OCI-LY3 (cell line): ENCODE results near the gene CASP14.

Experiments used
- H2AFZ ChIP-seq: fragments of 200-600, 300-600 bp; shearing (Covaris generic); 2 replicates; pipeline ENCODE4 v1.6.0; 2014; ENCODE audit warnings: antibody characterized with exemption, low read depth, low read length
- H3K27ac ChIP-seq: fragments of 200-600, 300-600 bp; sonication (generic); 2 replicates; pipeline ENCODE4 v1.5.1; 2014; ENCODE audit warnings: mild to moderate bottlenecking, low read length, moderate library complexity, mixed read lengths
- H3K27me3 ChIP-seq: fragments of 200-600, 300-600 bp; sonication (generic); 2 replicates; pipeline ENCODE4 v1.6.1; 2014; ENCODE audit warnings: low read depth, low read length, mixed read lengths
- H3K36me3 ChIP-seq: fragments of 200-600, 300-600 bp; sonication (generic); replicated peaks from 2 replicates; pipeline ENCODE3; 2014; ENCODE audit warnings: low read depth, low read length, mixed read lengths
- H3K4me1 ChIP-seq: fragments of 300-600, 200-600 bp; sonication (generic); 2 replicates; pipeline ENCODE4 v1.6.1; 2014; ENCODE audit warnings: low read length, mixed read lengths
- H3K4me2 ChIP-seq: fragments of 200-600, 300-600 bp; sonication (generic); 2 replicates; pipeline ENCODE4 v1.6.1; 2014; ENCODE audit warnings: low read length, mixed read lengths
- H3K4me3 ChIP-seq: fragments of 300-600, 200-600 bp; sonication (generic); 2 replicates; pipeline ENCODE4 v1.5.1; 2014; ENCODE audit warnings: antibody characterized with exemption, mild to moderate bottlenecking, low read length, moderate library complexity
- H3K79me2 ChIP-seq: fragments of 300-600, 200-600 bp; shearing (Covaris generic); 2 replicates; pipeline ENCODE4 v1.6.1; 2014; ENCODE audit warnings: mild to moderate bottlenecking, low read length, mixed read lengths
- H3K9ac ChIP-seq: fragments of 300-600, 200-600 bp; shearing (Covaris generic); 2 replicates; pipeline ENCODE4 v1.6.0; 2014; ENCODE audit warnings: mild to moderate bottlenecking, low read length, moderate library complexity
- H3K9me3 ChIP-seq: fragments of 200-600, 300-600 bp; shearing (Covaris generic); 2 replicates; pipeline ENCODE4 v1.6.1; 2014; ENCODE audit warnings: low read length, mixed read lengths; ENCODE audit not compliant: insufficient read depth
- H4K20me1 ChIP-seq: fragments of 200-600, 300-600 bp; sonication (generic); 2 replicates; pipeline ENCODE4 v1.6.1; 2016; ENCODE audit warnings: low read length, mixed read lengths; ENCODE audit not compliant: insufficient read depth
- CTCF ChIP-seq: fragments of 200-600, 300-600 bp; sonication (generic); IDR thresholded peaks from 2 replicates; pipeline ENCODE4 v1.5.1; 2014; ENCODE audit warnings: antibody characterized with exemption, low read length, low read depth
- EZH2phosphoT487 ChIP-seq: fragments of 200-600 bp; shearing (Covaris generic); IDR thresholded peaks from 2 replicates; pipeline ENCODE4 v1.6.1; 2018; ENCODE audit warnings: antibody characterized with exemption, mixed run types, low read depth

CASP14 gene

GRCh38 chr19:15098460-15098859 lies 49.2 kb downstream of the CASP14 start:
- no peaks in the 10 kb centered on the region for H3K9me3 ChIP-seq
- no peaks in the 10 kb centered on the region for H3K79me2 ChIP-seq
- H3K9ac ChIP-seq: no peak overlapping the region
- no peak overlapping the region for H3K4me3 ChIP-seq
- H3K36me3 ChIP-seq: no peaks in the 10 kb centered on the region
- no peaks in the 10 kb centered on the region for H4K20me1 ChIP-seq
- TF ChIP-seq EZH2phosphoT487: no peak
- no peak for TF ChIP-seq CTCF
- H3K27me3 ChIP-seq: peaks cover 6% of the 10 kb centered on the region; the same call in 1 of the 2 replicates
- no peak overlapping the region for H3K27ac ChIP-seq
- H3K4me1 ChIP-seq: no peaks in the 10 kb centered on the region
- no peak overlapping the region for H2AFZ ChIP-seq
- no peak overlapping the region for H3K4me2 ChIP-seq

- Histone ChIP-seq H3K27ac (no peak overlapping the region), H3K36me3 (no peaks in the 10 kb centered on the region), H2AFZ (no peak overlapping the region), H3K4me3 (no peak overlapping the region), H3K79me2 (no peaks in the 10 kb centered on the region), H4K20me1 (no peaks in the 10 kb centered on the region), H3K9me3 (no peaks in the 10 kb centered on the region), H3K4me2 (no peak overlapping the region), H3K27me3 (peaks cover 6% of the 10 kb centered on the region; the same call in 1 of the 2 replicates), H3K9ac (no peak overlapping the region), H3K4me1 (no peaks in the 10 kb centered on the region)
- TF ChIP-seq EZH2phosphoT487 (no peak), CTCF (no peak)
Observed at GRCh38 chr19:15099017-15099582, 49.8 kb downstream of the CASP14 start.

GRCh38 chr19:15101479-15102082 lies 52.3 kb downstream of the CASP14 start:
- Histone ChIP-seq H3K79me2 (no peaks in the 10 kb centered on the region), H3K36me3 (no peaks in the 10 kb centered on the region), H2AFZ (no peak overlapping the region), H3K9ac (no peak overlapping the region), H3K27ac (no peak overlapping the region), H3K9me3 (no peaks in the 10 kb centered on the region), H3K4me3 (no peak overlapping the region), H4K20me1 (no peaks in the 10 kb centered on the region), H3K4me1 (no peaks in the 10 kb centered on the region), H3K4me2 (no peak overlapping the region), H3K27me3 (no peaks in the 10 kb centered on the region)
- TF ChIP-seq CTCF: peak; percentile 83
- no peak for TF ChIP-seq EZH2phosphoT487

- H3K79me2 ChIP-seq: no peaks in the 10 kb centered on the region
- no peaks in the 10 kb centered on the region for H4K20me1 ChIP-seq
- H3K9me3 ChIP-seq: no peaks in the 10 kb centered on the region
- H3K4me1 ChIP-seq: no peaks in the 10 kb centered on the region
- H3K36me3 ChIP-seq: no peaks in the 10 kb centered on the region
- H3K9ac ChIP-seq: no peak overlapping the region
- no peak overlapping the region for H3K27ac ChIP-seq
- H3K4me3 ChIP-seq: no peak overlapping the region
- TF ChIP-seq CTCF (no peak), EZH2phosphoT487 (no peak)
- H3K4me2 ChIP-seq: no peak overlapping the region
- no peak overlapping the region for H2AFZ ChIP-seq
- H3K27me3 ChIP-seq: no peaks in the 10 kb centered on the region
Observed at GRCh38 chr19:15104003-15104402, 54.7 kb downstream of the CASP14 start.
